ENCODE data around the gene GLIS1. TPM values are rescaled to one million over a fixed set of nuclear protein-coding genes. Genes with fewer than 3 reads are reported as not detected.

GLIS1 gene
- total and polyA plus RNA-seq, 2 experiments from 2014 or later, result 0.13 to 1.3 TPM

GRCh38 chr1:53735261-53735660 is 3.7 kb downstream of the GLIS1 start:
- H3K9me3 ChIP-seq (ENCODE audit: low read depth), result no peaks in the 10 kb centered on the region
- no peaks in the 10 kb centered on the region for H4K20me1 ChIP-seq (ENCODE audit: insufficient read depth, poor library complexity, severe bottlenecking)
- H3K4me1 ChIP-seq (ENCODE audit: insufficient read depth), result peaks cover 25% of the 10 kb centered on the region
- H3K9me2 ChIP-seq (replicated peaks; ENCODE audit: insufficient read depth), result no peaks in the 10 kb centered on the region
- TF ChIP-seq EZH2phosphoT487 (IDR thresholded peaks at IDR 0.05; ENCODE audit: low read depth, severe bottlenecking, unreplicated experiment) (no peak), EZH2 (IDR thresholded peaks at IDR 0.05; ENCODE audit: borderline replicate concordance) (no peak), CTCF (IDR thresholded peaks at IDR 0.05; ENCODE audit: poor library complexity) (no peak)
- no peaks in the 10 kb centered on the region for H3K36me3 ChIP-seq (replicated peaks; ENCODE audit: insufficient read depth, low read depth)
- H3K27ac ChIP-seq, result no peak overlapping the region
- H2AFZ ChIP-seq, result no peak overlapping the region
- H3K4me3 ChIP-seq, result no peak overlapping the region
- DNase-seq (ENCODE audit: low spot score), result no peak
- peaks cover 60% of the 10 kb centered on the region for H3K27me3 ChIP-seq
- no peaks in the 10 kb centered on the region for H3K79me2 ChIP-seq
- no peak overlapping the region for H3K4me2 ChIP-seq
- 74% methylated on average over 5 of the region's 5 CpGs for WGBS (ENCODE audit: low lambda C conversion rate, missing lambda C conversion rate)

GRCh38 chr1:53734650-53735211 is 4.2 kb downstream of the GLIS1 start:
- WGBS (ENCODE audit: low lambda C conversion rate, missing lambda C conversion rate), result 54% methylated on average over 10 of the region's 10 CpGs
- Histone ChIP-seq H4K20me1 (ENCODE audit: insufficient read depth, poor library complexity, severe bottlenecking) (no peaks in the 10 kb centered on the region), H3K27me3 (peaks cover 55% of the 10 kb centered on the region), H3K79me2 (no peaks in the 10 kb centered on the region), H3K27ac (peak overlapping the region; percentile 29), H3K9me2 (replicated peaks; ENCODE audit: insufficient read depth) (no peaks in the 10 kb centered on the region), H3K4me2 (no peak overlapping the region), H2AFZ (no peak overlapping the region), H3K4me3 (no peak overlapping the region), H3K36me3 (replicated peaks; ENCODE audit: insufficient read depth, low read depth) (no peaks in the 10 kb centered on the region), H3K4me1 (ENCODE audit: insufficient read depth) (peaks cover 26% of the 10 kb centered on the region), H3K9me3 (ENCODE audit: low read depth) (no peaks in the 10 kb centered on the region)
- DNase-seq (ENCODE audit: low spot score), result peak; percentile 35
- TF ChIP-seq EZH2phosphoT487 (IDR thresholded peaks at IDR 0.05; ENCODE audit: low read depth, severe bottlenecking, unreplicated experiment) (no peak), CTCF (IDR thresholded peaks at IDR 0.05; ENCODE audit: poor library complexity) (no peak), EZH2 (IDR thresholded peaks at IDR 0.05; ENCODE audit: borderline replicate concordance) (no peak)

GRCh38 chr1:53733975-53734649 is 4.9 kb downstream of the GLIS1 start:
- Histone ChIP-seq H3K4me3 (no peak overlapping the region), H3K9me2 (replicated peaks; ENCODE audit: insufficient read depth) (no peaks in the 10 kb centered on the region), H2AFZ (no peak overlapping the region), H3K27ac (peak overlapping the region; percentile 29), H3K4me1 (ENCODE audit: insufficient read depth) (peaks cover 32% of the 10 kb centered on the region), H3K36me3 (replicated peaks; ENCODE audit: insufficient read depth, low read depth) (no peaks in the 10 kb centered on the region), H4K20me1 (ENCODE audit: insufficient read depth, poor library complexity, severe bottlenecking) (no peaks in the 10 kb centered on the region), H3K79me2 (no peaks in the 10 kb centered on the region), H3K4me2 (no peak overlapping the region), H3K27me3 (peaks cover 50% of the 10 kb centered on the region), H3K9me3 (ENCODE audit: low read depth) (no peaks in the 10 kb centered on the region)
- WGBS (ENCODE audit: low lambda C conversion rate, missing lambda C conversion rate), result 87% methylated on average over 10 of the region's 10 CpGs
- no peak for DNase-seq (ENCODE audit: low spot score)
- TF ChIP-seq EZH2 (IDR thresholded peaks at IDR 0.05; ENCODE audit: borderline replicate concordance) (no peak), CTCF (IDR thresholded peaks at IDR 0.05; ENCODE audit: poor library complexity) (no peak), EZH2phosphoT487 (IDR thresholded peaks at IDR 0.05; ENCODE audit: low read depth, severe bottlenecking, unreplicated experiment) (no peak)
